WERI-Rb-1 (cell line): Measurements from ENCODE around the gene EBF3.
A peak's percentile ranks its signal among the peaks of the same experiment; 100 is the strongest.

Experiments used
- DNase-seq: peaks from one replicate; pipeline ENCODE4 v3.0.0-alpha.2; 2020
- H3K27ac ChIP-seq: fragments of 250-450 bp; sonication (Bioruptor Pico); 2 replicates; pipeline ENCODE4 v1.5.1; 2020; ENCODE audit warnings: mild to moderate bottlenecking, moderate library complexity
- H3K27me3 ChIP-seq: fragments of 250-450 bp; sonication (Bioruptor Pico); 2 replicates; pipeline ENCODE4 v1.5.1; 2021; ENCODE audit warnings: mild to moderate bottlenecking, low read depth, moderate library complexity; ENCODE audit not compliant: insufficient read depth, severe bottlenecking
- H3K36me3 ChIP-seq: fragments of 250-450 bp; sonication (Bioruptor Pico); 2 replicates; pipeline ENCODE4 v1.5.1; 2020; ENCODE audit warnings: mild to moderate bottlenecking, moderate library complexity
- H3K4me3 ChIP-seq: 2 replicates; pipeline ENCODE4 v1.5.1; 2011; ENCODE audit warnings: low read depth, mild to moderate bottlenecking, control low read depth, low read length
- H3K9me3 ChIP-seq: fragments of 250-450 bp; sonication (Bioruptor Pico); 2 replicates; pipeline ENCODE4 v1.5.1; 2021; ENCODE audit warnings: mild to moderate bottlenecking, moderate library complexity; ENCODE audit not compliant: severe bottlenecking
- CTCF ChIP-seq: IDR thresholded peaks from 2 replicates; pipeline ENCODE4 v1.5.1; 2011; ENCODE audit warnings: low read depth, mild to moderate bottlenecking, control low read depth, inconsistent platforms, low read length

The EBF3 gene

GRCh38 chr10:129901389-129902006 is 62.6 kb downstream of the EBF3 start:
- H3K27me3 ChIP-seq, result no peaks in the 10 kb centered on the region
- H3K36me3 ChIP-seq, result no peaks in the 10 kb centered on the region
- no peak overlapping the region for H3K4me3 ChIP-seq
- H3K9me3 ChIP-seq, result no peaks in the 10 kb centered on the region
- H3K27ac ChIP-seq, result no peak overlapping the region
- DNase-seq, result no peak
- no peak for TF ChIP-seq CTCF

- no peak for DNase-seq
- no peak for TF ChIP-seq CTCF
- no peaks in the 10 kb centered on the region for H3K27me3 ChIP-seq
- H3K9me3 ChIP-seq, result no peaks in the 10 kb centered on the region
- no peak overlapping the region for H3K4me3 ChIP-seq
- H3K27ac ChIP-seq, result no peak overlapping the region
- H3K36me3 ChIP-seq, result no peaks in the 10 kb centered on the region
These were observed 63.2 kb downstream of the EBF3 start for GRCh38 chr10:129900825-129901224.

GRCh38 chr10:129899276-129900130 is 64.6 kb downstream of the EBF3 start:
- H3K27me3 ChIP-seq, result no peaks in the 10 kb centered on the region
- no peak for TF ChIP-seq CTCF
- no peaks in the 10 kb centered on the region for H3K36me3 ChIP-seq
- DNase-seq, result no peak
- no peaks in the 10 kb centered on the region for H3K9me3 ChIP-seq
- peak overlapping the region; percentile 50 for H3K4me3 ChIP-seq
- H3K27ac ChIP-seq, result no peak overlapping the region

GRCh38 chr10:129898706-129899268 is 65.3 kb downstream of the EBF3 start:
- TF ChIP-seq CTCF, result no peak
- Histone ChIP-seq H3K27ac (no peak overlapping the region), H3K4me3 (peak overlapping the region; percentile 50), H3K9me3 (no peaks in the 10 kb centered on the region), H3K27me3 (no peaks in the 10 kb centered on the region), H3K36me3 (no peaks in the 10 kb centered on the region)
- DNase-seq, result peak; percentile 57

GRCh38 chr10:129897871-129898626 is 66.0 kb downstream of the EBF3 start:
- Histone ChIP-seq H3K4me3 (no peak overlapping the region), H3K9me3 (no peaks in the 10 kb centered on the region), H3K36me3 (no peaks in the 10 kb centered on the region), H3K27me3 (no peaks in the 10 kb centered on the region), H3K27ac (no peak overlapping the region)
- no peak for DNase-seq
- TF ChIP-seq CTCF, result no peak
